ENCODE results near the gene F13B.
"Not testable (repeated sequence)": the region's sequence is repeated elsewhere in the genome, so short reads cannot be mapped to it uniquely, and the experiment has no call there.

Gene F13B, protein sequence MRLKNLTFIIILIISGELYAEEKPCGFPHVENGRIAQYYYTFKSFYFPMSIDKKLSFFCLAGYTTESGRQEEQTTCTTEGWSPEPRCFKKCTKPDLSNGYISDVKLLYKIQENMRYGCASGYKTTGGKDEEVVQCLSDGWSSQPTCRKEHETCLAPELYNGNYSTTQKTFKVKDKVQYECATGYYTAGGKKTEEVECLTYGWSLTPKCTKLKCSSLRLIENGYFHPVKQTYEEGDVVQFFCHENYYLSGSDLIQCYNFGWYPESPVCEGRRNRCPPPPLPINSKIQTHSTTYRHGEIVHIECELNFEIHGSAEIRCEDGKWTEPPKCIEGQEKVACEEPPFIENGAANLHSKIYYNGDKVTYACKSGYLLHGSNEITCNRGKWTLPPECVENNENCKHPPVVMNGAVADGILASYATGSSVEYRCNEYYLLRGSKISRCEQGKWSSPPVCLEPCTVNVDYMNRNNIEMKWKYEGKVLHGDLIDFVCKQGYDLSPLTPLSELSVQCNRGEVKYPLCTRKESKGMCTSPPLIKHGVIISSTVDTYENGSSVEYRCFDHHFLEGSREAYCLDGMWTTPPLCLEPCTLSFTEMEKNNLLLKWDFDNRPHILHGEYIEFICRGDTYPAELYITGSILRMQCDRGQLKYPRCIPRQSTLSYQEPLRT

GRCh38 chr1:197066719-197067456 lies at the start of gene F13B:
TSS of gene F13B (minus strand) at chr1:197067260. CDS start at chr1:197067223, 37 bp downstream.
- no peak for DNase-seq

- no peak for DNase-seq
Observed at GRCh38 chr1:197116156-197116555, 49.1 kb upstream of the F13B start.

- no peak for DNase-seq
Observed at GRCh38 chr1:197106869-197107268, 39.8 kb upstream of the F13B start.

DNA sequence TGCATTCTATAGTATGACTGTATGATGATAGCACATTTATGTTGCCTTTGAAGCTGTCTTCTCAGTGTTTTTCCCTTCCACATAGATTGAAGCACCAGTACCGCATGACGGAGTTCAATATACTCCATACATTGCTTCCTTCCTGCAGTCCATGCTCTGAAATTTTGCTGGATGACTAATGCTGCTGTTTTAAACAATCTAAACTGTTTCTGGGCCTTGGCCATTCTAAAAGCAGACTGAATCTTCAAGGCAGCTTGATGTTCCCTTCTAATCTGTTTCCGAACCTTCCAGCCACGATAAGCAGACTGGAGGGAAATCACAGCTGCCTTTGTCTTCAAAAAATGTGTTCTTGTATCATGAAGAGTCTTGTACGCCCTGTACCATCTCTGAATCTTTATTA lies 36.2 kb upstream of the F13B start:
- DNase-seq, result no peak

DNA sequence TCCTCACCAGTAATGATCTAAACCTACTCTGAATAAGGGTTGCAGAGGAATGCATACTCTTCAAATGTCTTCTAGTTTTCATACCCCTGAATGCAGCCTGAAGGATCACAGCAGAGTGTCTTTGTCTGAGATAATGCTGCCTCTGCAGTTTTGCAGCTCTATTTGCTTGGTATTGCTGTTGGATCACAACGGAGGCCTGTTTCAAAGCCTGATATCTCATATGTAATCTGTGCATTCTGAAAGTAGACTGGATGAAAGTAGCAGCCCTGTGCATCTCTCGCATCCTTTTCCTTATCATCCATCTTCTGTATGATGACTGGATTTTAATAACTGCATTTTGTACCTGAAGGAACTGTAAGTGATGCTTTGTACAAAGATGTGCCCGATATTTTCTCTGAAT lies 34.9 kb upstream of the F13B start:
- no peak for DNase-seq

- no peak for DNase-seq
Observed at GRCh38 chr1:197100677-197101076, 33.6 kb upstream of the F13B start.

DNA sequence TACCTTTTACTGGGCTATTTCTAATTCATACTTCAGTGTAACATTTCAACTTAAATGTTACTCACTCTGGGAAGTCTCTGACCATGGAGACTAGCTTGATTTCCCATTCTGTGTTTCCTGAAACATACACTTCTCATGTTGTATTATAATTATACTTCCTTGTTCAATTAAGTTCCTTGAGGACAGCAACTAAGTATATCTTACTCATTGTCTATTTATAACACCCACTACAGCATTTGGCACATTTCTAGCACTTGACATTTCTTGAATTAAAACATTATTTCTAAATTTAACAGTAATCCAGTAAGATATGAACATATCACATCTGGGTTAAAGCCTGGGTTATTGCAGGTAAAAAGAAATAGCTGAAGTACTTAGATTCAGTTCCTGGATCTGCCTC lies 32.4 kb upstream of the F13B start:
- DNase-seq, result no peak

DNA sequence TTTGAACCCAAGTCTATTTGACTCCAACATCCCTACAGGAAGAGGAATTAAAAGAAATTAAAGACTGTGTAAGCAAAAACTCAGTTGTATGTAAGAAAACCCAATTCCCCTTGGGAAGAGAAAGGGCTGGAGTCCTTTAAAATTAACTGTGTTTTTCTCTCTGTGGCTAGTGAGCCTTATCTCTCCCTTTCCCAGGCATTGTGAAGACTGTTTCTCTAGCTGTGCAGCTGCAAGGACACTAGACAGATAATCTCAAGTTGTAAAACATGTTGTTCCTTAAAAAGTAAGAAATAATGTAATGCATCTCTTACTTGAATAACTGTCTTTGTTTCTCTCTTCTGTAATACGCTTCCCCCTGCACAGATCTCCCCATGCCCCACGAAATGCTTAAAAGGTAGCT lies 29.9 kb upstream of the F13B start:
- not testable (repeated sequence) for DNase-seq

DNA sequence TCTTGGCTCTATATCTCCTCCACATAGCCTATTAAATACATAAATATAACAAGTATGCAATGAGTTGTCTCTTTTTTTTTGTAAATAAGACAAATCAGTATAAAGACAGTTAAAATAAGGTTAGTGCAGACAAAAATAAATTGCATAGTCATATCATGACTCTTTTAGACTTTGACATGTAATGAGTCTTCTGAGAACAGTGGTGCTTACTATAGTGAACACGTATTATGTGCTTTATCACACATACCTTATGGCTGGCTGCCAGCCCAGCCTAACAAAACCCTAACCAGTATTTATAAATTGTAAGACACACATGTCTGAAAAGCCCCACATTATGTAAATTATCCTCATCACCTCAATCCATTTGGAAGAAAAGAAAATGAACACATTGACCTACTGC lies 29.1 kb upstream of the F13B start:
- no peak for DNase-seq

DNA sequence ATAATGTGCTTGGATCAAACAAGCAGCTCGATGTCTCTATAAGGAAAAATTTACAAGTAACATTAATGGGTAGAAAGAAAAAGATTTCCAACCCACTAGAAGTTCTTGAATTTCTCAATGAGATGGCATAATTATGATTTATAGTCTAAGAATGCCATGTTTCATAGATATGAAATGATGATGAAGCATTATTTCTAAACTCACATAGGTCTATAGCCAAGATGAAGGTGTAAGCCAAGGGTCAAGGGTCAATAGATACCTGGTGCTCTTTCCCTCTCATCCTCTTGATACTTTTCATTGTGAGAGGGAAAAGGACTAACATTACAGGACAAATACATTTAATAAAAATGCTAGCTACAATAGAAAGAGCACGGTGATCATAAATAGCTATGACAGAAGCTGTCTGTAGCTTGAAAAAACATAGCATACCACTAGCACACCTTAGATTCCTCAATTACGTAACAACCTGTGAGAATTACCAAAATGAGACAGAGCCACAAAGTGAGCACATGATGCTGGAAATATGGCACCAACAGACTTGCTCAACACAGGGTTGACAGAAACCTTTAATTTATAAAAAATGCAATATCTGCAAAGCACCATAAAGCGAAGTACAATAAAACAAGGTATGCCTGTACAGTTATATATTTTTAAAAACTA lies 26.3 kb upstream of the F13B start:
- no peak for DNase-seq

GRCh38 chr1:197092491-197093023 lies 25.5 kb upstream of the F13B start:
- DNase-seq, result no peak

DNA sequence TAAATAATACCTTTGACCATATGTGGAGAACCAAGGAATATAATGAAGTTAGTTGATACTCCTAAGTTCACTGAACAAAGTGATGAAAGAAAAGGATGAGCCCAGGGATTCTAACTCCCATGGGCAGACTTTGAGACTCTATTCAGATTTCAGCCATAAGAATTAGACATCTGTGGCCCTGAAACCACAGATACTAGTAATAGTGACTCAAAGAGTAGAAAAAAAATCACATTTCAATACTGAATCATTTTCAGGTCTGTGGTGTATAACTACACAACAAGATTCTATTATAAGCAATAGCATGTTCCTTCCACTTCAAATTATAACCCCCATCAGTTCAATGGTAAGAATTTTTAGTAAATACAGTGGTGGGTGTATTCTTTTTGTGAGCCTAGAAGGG lies 16.4 kb upstream of the F13B start:
- DNase-seq, result no peak

- DNase-seq, result no peak
Observed at GRCh38 chr1:197081117-197081753, 14.2 kb upstream of the F13B start.

GRCh38 chr1:197080323-197080722 lies 13.3 kb upstream of the F13B start:
- DNase-seq, result no peak

DNA sequence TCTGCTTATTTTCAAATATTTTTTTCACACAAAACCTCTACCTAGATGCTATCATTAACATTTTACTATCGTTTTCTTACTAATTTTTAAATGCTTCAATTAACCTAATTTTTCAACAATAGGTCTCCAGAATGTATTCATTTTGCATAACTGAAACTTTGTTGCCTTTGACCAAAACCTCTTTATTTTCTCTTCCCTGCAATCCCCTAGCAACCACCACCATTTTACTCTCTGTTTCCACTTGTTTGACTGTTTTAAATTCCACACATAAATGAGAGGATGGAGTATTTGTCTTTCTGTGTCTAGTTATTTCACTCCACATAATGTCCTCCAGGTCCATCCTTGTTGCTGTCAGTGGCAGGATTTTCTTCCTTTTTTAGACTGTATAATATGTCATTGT lies 9.5 kb upstream of the F13B start:
- DNase-seq, result no peak

DNA sequence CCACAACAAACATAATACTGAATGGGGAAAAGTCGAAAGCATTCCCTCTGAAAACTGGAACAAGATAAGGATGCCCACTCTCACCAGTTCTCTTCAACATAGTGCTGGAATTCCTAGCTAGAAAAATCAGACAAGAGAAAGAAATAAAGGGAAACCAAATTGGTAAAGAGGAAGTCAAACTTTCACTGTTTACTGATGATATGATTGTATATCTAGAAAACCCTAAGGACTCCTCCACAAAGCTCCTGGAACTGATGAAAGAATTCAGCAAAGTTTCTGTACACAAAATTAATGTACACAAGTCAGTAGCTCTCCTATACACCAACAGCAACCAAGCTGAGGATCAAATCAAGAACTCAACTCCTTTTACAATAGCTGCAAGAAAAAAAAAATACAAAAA lies 6.9 kb upstream of the F13B start:
- DNase-seq, result no peak

DNA sequence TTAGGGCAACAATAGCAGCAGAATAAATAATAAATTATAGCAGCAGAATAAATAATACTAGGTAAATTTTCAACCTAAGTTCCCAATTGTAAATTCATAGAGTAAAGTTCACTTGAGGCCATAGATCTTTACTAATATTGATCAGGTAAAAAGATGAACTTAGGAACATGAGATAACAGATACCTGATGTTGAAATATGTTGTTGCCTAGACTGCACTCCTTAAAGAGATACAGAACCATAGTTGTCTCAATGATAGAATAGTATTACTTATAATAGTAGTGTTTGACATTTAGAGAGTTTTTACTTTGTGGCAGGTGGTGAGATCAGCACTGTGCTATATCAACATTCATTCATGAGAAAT lies 378 bp upstream of the F13B start:
- no peak for DNase-seq

- no peak for DNase-seq
Observed at GRCh38 chr1:197066277-197066676, 783 bp downstream of the F13B start.

- no peak for DNase-seq
Observed at GRCh38 chr1:197065559-197065958, 1.5 kb downstream of the F13B start.

DNA sequence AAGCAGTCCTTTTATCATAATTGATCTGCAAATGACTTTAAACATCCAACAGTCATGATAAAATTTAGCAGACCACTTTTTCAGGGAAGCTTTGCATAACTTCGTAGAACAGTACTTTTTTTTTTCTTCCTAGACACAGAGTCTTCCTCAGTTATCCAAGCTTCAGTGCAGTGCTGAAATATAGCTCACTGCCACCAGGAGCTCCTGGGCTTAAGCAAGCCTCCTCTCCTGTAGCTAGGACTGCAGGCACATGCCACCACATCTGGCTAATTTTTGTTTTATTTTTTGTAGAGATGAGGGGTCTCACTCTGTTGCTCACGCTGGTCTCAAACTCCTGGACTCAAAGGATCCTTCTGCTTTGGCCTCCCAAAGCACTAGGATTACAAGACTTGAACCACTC lies 3.8 kb downstream of the F13B start:
- no peak for DNase-seq

DNA sequence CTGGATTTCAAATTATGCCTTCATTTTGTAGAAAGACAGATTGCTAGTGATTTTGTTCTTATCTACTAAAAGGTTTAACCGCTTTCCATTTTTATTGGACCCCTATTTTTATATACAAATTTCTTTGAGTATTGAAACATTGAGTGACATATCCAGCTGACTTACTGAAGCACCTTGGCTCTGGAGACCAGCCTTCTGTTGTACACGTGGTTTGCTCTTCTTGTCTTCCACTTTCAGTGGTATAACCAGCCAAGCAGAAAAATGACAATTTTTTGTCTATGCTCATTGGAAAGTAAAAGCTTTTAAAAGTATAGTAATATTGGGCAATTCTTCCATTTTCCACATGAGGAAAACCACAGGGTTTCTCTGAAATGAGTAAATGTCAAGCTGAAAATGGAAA lies 4.4 kb downstream of the F13B start:
- no peak for DNase-seq

DNA sequence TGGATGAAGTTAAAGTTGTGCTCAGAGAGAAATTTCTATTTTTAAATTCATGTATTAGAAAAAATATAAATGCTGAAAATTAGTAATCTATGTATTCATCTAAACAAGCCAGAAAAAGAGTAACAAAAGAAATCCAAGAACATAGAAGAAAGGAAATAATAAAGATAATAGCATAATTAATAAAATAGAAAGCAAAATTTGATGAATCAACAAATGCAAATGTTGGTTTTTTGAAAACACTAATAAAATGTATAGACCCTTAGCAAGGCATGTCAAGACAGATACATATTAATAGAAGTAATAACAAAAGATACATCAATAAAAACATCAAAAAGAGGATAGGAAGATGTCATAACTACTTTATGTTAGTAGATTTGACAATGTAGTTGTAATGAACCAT lies 18.0 kb downstream of the F13B start:
- DNase-seq, result no peak

Measured in activated CD4-positive, alpha-beta T cell treated with anti-CD3 and anti-CD28 coated beads for 48 hours (primary cell).